CD4-positive, alpha-beta T cell treated with Interleukin-6 at 100 ng/mL for 8 hours (primary cell): ENCODE measurements around the gene MYL4.
"Not testable (repeated sequence)": the region's sequence is repeated elsewhere in the genome, so short reads cannot be mapped to it uniquely, and the experiment has no call there.

Source experiments
- DNase-seq: peaks from one replicate; pipeline ENCODE4 v3.0.0-alpha.2; 2020; ENCODE audit warnings: mixed read lengths, low spot score

Gene MYL4

DNA sequence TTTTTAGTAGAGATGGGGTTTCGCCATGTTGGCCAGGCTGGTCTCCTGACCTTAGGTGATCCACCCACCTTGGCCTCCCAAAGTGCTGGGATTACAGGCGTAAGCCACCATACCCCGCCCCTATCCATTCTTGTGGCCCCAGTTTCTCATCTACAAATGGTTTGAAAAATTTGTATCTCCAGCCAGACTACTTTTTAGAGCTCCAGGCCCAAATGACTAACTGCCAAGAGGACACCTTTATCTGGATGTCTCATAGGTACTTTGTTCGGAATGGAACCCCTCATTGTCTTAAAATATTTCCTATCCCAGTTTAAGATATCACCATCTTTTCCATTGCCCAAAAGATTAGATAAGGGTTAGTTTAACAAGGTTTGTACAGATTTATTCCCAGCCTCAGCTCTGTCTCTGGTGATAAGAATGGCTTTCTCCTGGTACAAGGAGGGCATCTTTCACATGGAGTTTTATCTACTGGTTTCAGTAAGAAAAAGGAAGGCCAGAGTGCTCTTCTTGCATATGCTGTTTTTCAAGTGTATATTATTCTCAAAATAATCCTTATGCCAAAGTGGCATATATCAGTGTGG is 15.1 kb upstream of the MYL4 start:
- DNase-seq, result no peak

- DNase-seq, result no peak
Observed at GRCh38 chr17:47197821-47198220, 11.3 kb upstream of the MYL4 start.

DNA sequence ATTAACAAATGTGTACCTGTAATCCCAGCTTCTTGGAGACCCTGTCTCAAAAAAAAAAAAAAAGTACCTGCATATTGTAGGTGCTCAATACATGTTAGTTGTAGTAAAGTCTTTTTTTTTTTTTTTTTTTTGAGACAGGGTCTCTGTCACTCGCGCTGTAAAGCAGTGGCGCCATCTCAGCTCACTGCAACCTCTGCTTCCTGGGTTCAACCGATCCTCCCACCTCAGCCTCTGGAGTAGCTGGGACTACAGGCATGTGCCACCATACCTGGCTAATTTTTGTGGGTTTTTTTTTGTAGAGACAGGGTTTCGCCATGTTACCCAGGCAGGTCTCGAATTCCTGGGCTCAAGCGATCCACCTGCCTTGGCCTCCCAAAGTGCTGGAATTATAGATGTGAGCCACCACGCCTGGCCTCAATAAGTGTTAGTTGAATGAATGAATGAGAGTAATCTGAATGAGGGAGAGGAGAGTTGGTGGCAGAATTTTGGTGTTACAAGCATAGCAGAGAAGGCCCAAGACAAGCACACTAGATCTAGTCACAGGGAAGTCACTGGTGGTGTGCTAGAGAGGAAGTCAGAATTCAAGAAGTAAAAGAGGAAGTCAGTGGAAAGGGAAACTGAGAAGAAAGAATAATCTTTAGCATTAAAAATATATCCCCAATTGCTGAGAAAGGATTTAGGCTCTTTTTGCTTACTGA is 9.4 kb upstream of the MYL4 start:
- DNase-seq, result no peak

DNA sequence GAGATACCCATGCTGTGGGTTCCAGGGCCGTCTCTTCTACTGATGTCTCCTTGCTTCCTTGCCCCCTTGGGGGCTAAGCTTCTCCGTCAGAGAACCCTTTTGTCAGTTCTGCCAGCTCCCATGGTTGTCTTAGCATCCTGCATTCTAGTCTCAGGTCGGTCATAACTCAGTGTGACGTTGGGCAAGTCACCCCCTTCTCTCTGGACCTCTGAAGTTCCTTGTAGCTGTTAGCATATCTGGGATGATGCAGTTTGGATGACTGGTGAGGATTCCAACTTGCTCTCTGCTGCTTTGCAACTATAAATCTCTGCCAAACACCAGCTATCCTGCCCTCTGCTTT is 8.9 kb upstream of the MYL4 start:
- DNase-seq, result no peak

GRCh38 chr17:47201166-47201565 is 8.0 kb upstream of the MYL4 start:
- DNase-seq, result no peak

DNA sequence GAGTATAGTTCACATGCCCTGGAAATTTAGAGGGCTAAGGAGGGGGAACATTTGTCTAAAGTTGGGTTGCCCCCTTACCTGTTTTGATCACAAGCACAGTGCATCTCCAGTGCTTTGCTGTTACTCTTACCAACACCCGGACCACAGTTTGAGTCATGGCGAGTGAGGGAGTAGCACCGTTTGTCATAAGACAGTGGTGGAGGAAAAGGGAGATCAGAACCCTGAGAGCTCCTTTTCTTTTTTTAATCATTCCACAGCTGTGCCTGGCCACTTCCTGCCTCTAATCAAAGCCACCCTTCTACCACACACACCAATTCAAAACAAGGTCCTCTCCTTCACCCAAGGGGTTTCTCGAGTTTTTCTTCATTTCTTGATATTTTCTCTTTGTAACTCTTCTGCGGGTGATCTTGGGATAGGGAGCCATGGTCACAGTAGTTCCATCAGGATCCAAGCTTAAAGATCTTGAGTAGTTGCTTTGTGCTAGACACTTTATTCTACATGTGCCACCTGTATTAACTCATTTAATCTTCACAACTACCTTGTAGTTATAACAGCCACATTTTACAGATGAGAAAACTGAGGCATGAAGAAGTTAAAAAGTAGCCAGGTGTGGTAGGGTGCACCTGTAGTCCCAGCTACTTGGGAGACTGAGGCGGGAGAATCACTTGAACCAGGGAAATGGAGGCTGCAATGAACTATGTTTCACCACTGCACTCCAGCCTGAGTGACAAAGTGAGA is 5.0 kb upstream of the MYL4 start:
- peak; percentile 67 for DNase-seq

- DNase-seq, result peak; percentile 53
Observed at GRCh38 chr17:47204722-47205418, 4.3 kb upstream of the MYL4 start.

GRCh38 chr17:47205419-47205963 is 3.7 kb upstream of the MYL4 start:
- DNase-seq, result peak; percentile 84

- DNase-seq, result no peak
Observed at GRCh38 chr17:47207143-47208067, 1.7 kb upstream of the MYL4 start.

- DNase-seq, result no peak
Observed at GRCh38 chr17:47209499-47209898, 351 bp downstream of the MYL4 start.

DNA sequence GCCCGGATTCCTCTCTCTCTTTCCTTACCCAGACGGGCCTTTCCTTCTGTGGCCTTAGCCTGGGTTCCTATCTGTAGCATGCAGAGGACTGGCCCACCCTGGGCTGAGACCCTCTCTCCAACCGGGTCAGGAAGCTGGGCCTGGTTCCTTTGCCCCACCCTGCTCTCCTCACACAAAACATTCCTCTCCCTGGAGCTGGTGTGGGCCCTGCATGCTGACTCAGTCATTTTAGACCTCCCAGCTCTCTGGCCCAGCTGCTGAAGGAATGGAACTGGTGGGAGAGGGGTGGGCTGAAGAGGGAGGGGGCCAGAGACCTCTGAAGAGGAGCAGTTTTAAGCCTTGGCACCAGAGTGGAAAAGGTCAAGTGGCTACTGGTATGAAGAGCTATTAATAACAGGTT is 957 bp downstream of the MYL4 start:
- no peak for DNase-seq

DNA sequence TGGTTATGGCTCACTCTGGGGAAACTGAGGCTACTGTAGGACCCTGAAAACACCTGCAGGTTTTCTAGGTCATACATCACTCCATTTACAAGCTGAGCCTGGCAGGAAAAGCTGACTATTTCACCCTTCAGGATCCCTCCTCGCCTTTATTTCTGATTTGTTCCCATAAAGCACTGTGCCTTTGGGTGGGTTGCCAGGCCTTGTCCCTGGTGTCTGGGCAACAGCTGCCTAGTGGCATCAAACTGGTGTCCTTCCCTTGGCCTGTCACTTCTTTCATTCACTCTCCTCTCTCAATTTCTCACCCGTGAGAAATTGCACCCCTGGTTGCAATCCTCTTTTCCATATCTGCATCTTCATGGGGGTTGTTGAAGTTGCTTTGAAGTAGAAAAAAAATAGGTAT is 1.6 kb downstream of the MYL4 start:
- DNase-seq, result no peak

DNA sequence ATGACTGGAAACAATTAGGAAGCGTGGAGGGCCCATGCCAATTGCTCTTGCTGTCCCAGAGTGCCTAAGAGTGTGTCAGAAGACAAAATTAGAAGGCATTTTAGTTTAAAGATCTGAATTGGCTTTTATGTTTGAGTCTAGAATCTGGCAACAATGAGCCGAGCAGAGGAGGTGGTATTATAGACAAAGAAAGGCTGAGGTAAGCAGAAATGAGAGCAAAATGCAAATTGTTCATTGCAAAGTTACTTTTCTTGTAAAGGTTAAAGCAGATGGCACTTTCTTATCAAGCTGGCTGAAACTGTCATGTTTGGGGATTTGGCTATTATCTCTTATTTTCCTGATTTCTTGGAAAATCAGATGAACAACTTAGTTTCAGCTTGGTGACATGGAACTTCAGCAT is 3.3 kb downstream of the MYL4 start:
- no peak for DNase-seq

DNA sequence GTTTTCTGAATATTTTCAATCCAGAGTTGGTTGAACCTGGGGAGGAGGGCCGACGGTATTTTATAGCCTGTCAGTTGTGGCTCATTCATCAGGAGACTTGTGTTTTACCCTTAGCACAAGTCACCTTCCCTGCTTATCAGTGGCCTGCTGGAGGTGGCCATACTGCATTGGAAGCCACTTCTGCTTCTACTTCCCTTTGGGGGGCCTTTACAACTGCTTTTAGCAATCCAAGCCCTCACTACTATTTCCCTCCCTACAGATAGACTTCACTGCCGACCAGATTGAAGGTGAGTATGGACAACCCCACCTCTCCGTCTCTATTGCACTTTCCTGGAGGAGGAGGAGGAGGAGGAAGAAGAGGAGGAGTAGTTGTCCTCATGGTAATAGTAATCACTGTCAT is 4.4 kb downstream of the MYL4 start:
- no peak for DNase-seq

DNA sequence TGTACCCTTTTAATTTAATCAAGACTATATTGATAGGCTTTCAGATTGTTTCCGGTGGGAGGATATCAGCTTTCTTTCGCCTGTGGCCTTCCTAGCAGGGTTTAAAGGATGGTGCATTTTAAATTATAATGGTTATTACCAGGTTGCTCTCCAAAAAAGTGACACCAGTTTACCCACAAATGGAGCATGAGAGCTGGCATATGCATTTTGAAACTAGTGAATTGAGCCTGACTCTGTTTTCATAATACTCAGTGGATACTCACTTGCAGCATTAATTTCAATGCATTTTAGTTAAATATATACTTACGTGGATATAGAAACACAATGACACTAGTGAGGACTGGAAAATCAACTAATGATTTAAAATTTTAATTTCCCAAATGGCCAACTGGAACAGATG is 5.8 kb downstream of the MYL4 start:
- no peak for DNase-seq

GRCh38 chr17:47216821-47217220 is 7.7 kb downstream of the MYL4 start:
- DNase-seq, result not testable (repeated sequence)

- DNase-seq, result peak; percentile 30
Observed at GRCh38 chr17:47217279-47217678, 8.1 kb downstream of the MYL4 start.

DNA sequence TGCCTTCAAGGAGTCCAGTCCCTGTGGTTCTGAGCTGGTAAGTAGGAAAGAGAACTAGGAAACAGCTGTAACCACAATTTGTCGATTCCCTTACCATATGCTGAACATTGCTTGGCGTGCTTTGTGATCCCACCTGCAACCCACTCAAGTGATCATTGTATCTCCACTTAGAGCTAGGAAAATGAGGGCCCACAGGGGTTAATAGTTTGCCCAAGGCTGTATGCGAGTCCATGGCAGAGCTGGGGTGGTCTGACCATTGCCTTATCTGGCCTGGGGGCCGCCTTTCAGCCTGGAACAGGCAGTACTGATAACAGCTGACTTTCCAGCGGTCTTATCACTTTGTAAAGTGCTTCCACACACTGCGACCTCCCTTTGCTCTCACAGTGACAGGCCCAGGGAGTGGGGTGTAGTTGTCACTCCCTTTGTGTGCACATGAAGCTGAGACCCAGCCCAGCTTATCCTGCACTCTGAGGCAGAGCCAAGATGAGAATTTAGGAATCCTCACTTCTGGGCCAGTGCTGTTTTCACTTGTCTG is 9.8 kb downstream of the MYL4 start:
- no peak for DNase-seq

- no peak for DNase-seq
Observed at GRCh38 chr17:47219621-47220475, 10.7 kb downstream of the MYL4 start.

- peak; percentile 15 for DNase-seq
Observed at GRCh38 chr17:47220531-47220999, 11.4 kb downstream of the MYL4 start.
